ENCODE results near the gene NOVA1.

The NOVA1 gene

GRCh38 chr14:26401179-26401968 is 196.5 kb downstream of the NOVA1 start:
- no peak overlapping the region for H3K27ac Mint-ChIP-seq
- H3K4me3 Mint-ChIP-seq: no peak overlapping the region
- H3K27me3 Mint-ChIP-seq (ENCODE audit: low read depth): no peaks in the 10 kb centered on the region
- H3K9me3 Mint-ChIP-seq: peaks cover 48% of the 10 kb centered on the region
- H3K36me3 Mint-ChIP-seq (ENCODE audit: low read depth): no peaks in the 10 kb centered on the region
- no peaks in the 10 kb centered on the region for H3K4me1 Mint-ChIP-seq (ENCODE audit: low read depth)
- no peak for DNase-seq (ENCODE audit: low spot score)

- Mint-ChIP-seq H3K27me3 (ENCODE audit: low read depth) (no peaks in the 10 kb centered on the region), H3K27ac (no peak overlapping the region), H3K4me3 (no peak overlapping the region), H3K36me3 (ENCODE audit: low read depth) (no peaks in the 10 kb centered on the region), H3K9me3 (peaks cover 46% of the 10 kb centered on the region), H3K4me1 (ENCODE audit: low read depth) (no peaks in the 10 kb centered on the region)
- no peak for DNase-seq (ENCODE audit: low spot score)
Observed at GRCh38 chr14:26400373-26400772, 197.5 kb downstream of the NOVA1 start.

- Mint-ChIP-seq H3K27ac (no peak overlapping the region), H3K4me3 (no peak overlapping the region), H3K4me1 (ENCODE audit: low read depth) (no peaks in the 10 kb centered on the region), H3K27me3 (ENCODE audit: low read depth) (no peaks in the 10 kb centered on the region), H3K9me3 (peaks cover 35% of the 10 kb centered on the region), H3K36me3 (ENCODE audit: low read depth) (no peaks in the 10 kb centered on the region)
- no peak for DNase-seq (ENCODE audit: low spot score)
Observed at GRCh38 chr14:26398616-26399015, 199.2 kb downstream of the NOVA1 start.

All from T-helper 2 cell treated with Interferon-gamma antibody and Interleukin-4, amounts not matched to agents 5 μg/mL and 100 μg/mL, for 36 hours (primary cell).